ENCODE data around the gene NABP1.

- TF ChIP-seq BACH2 (CRISPR knock-in tag; IDR thresholded peaks at IDR 0.05; ENCODE audit: borderline replicate concordance) (no peak), CSDC2 (CRISPR knock-in tag; IDR thresholded peaks at IDR 0.05) (no peak), ZNF70 (CRISPR knock-in tag; IDR thresholded peaks at IDR 0.05) (no peak), ZFP30 (CRISPR knock-in tag; IDR thresholded peaks at IDR 0.05) (no peak), PPARA (CRISPR knock-in tag; IDR thresholded peaks at IDR 0.05; ENCODE audit: borderline replicate concordance) (no peak), CREB5 (CRISPR knock-in tag; IDR thresholded peaks at IDR 0.05; ENCODE audit: low read depth) (no peak), ZNF565 (CRISPR knock-in tag; conservative IDR thresholded peaks at IDR 0.05; ENCODE audit: low read depth) (no peak), RARB (CRISPR knock-in tag; IDR thresholded peaks at IDR 0.05) (no peak), ZC3H10 (CRISPR knock-in tag; IDR thresholded peaks at IDR 0.05) (no peak), TOX (CRISPR knock-in tag; IDR thresholded peaks at IDR 0.05; ENCODE audit: borderline replicate concordance) (no peak), TCF4 (CRISPR knock-in tag; IDR thresholded peaks at IDR 0.05; ENCODE audit: borderline replicate concordance) (no peak)
- TF ChIP-seq, protein P1, sequence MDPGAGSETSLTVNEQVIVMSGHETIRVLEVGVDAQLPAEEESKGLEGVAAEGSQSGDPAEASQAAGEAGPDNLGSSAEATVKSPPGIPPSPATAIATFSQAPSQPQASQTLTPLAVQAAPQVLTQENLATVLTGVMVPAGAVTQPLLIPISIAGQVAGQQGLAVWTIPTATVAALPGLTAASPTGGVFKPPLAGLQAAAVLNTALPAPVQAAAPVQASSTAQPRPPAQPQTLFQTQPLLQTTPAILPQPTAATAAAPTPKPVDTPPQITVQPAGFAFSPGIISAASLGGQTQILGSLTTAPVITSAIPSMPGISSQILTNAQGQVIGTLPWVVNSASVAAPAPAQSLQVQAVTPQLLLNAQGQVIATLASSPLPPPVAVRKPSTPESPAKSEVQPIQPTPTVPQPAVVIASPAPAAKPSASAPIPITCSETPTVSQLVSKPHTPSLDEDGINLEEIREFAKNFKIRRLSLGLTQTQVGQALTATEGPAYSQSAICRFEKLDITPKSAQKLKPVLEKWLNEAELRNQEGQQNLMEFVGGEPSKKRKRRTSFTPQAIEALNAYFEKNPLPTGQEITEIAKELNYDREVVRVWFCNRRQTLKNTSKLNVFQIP (CRISPR knock-in tag; IDR thresholded peaks at IDR 0.05; ENCODE audit: borderline replicate concordance, low read depth), result peak; percentile 59; the same call in 1 of the 2 replicates
- TF ChIP-seq, protein P2, sequence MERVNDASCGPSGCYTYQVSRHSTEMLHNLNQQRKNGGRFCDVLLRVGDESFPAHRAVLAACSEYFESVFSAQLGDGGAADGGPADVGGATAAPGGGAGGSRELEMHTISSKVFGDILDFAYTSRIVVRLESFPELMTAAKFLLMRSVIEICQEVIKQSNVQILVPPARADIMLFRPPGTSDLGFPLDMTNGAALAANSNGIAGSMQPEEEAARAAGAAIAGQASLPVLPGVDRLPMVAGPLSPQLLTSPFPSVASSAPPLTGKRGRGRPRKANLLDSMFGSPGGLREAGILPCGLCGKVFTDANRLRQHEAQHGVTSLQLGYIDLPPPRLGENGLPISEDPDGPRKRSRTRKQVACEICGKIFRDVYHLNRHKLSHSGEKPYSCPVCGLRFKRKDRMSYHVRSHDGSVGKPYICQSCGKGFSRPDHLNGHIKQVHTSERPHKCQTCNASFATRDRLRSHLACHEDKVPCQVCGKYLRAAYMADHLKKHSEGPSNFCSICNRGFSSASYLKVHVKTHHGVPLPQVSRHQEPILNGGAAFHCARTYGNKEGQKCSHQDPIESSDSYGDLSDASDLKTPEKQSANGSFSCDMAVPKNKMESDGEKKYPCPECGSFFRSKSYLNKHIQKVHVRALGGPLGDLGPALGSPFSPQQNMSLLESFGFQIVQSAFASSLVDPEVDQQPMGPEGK (CRISPR knock-in tag; IDR thresholded peaks at IDR 0.05; ENCODE audit: borderline replicate concordance), result no peak
- TF ChIP-seq, protein P3, sequence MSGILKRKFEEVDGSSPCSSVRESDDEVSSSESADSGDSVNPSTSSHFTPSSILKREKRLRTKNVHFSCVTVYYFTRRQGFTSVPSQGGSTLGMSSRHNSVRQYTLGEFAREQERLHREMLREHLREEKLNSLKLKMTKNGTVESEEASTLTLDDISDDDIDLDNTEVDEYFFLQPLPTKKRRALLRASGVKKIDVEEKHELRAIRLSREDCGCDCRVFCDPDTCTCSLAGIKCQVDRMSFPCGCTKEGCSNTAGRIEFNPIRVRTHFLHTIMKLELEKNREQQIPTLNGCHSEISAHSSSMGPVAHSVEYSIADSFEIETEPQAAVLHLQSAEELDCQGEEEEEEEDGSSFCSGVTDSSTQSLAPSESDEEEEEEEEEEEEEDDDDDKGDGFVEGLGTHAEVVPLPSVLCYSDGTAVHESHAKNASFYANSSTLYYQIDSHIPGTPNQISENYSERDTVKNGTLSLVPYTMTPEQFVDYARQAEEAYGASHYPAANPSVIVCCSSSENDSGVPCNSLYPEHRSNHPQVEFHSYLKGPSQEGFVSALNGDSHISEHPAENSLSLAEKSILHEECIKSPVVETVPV (CRISPR knock-in tag; IDR thresholded peaks at IDR 0.05), result no peak
These were observed at the start of gene NABP1 for GRCh38 chr2:191677646-191678436.

Measured in SK-N-SH treated with all-trans-retinoic acid at 6 μM for 48 hours (cell line).